Stimulated activated effector memory CD8-positive, alpha-beta T cell treated with anti-CD3 and anti-CD28 coated beads, Interleukin-12 subunit alpha, Interleukin-12 subunit beta, amount 100 ng/mL, for 72 hours (primary cell): ENCODE measurements around the gene KLF3.
A peak's percentile ranks its signal among the peaks of the same experiment; 100 is the strongest.

Source experiments
- ATAC-seq: fragments of 150-1000 bp; cut with Tn5 transposase; 2 replicates; pipeline ENCODE4 v1.10.0; 2021
- DNase-seq, 2 donors: peaks; one replicate each; pipeline ENCODE4 v3.0.0; 2021 to 2022; ENCODE audit warnings: low spot score in 2 of 2
- H3K27ac Mint-ChIP-seq: one replicate; pipeline ENCODE4 v1.8.0; 2022; ENCODE audit warnings: mild to moderate bottlenecking, mixed read lengths
- H3K36me3 Mint-ChIP-seq: one replicate; pipeline ENCODE4 v1.8.0; 2022; ENCODE audit warnings: mild to moderate bottlenecking, mixed read lengths
- H3K4me1 Mint-ChIP-seq: one replicate; pipeline ENCODE4 v1.8.0; 2022; ENCODE audit warnings: mixed read lengths
- H3K4me3 Mint-ChIP-seq: one replicate; pipeline ENCODE4 v1.8.0; 2022; ENCODE audit warnings: mild to moderate bottlenecking, mixed read lengths
- H3K9me3 Mint-ChIP-seq: one replicate; pipeline ENCODE4 v1.8.0; 2022; ENCODE audit warnings: mixed read lengths

KLF3 gene

DNA sequence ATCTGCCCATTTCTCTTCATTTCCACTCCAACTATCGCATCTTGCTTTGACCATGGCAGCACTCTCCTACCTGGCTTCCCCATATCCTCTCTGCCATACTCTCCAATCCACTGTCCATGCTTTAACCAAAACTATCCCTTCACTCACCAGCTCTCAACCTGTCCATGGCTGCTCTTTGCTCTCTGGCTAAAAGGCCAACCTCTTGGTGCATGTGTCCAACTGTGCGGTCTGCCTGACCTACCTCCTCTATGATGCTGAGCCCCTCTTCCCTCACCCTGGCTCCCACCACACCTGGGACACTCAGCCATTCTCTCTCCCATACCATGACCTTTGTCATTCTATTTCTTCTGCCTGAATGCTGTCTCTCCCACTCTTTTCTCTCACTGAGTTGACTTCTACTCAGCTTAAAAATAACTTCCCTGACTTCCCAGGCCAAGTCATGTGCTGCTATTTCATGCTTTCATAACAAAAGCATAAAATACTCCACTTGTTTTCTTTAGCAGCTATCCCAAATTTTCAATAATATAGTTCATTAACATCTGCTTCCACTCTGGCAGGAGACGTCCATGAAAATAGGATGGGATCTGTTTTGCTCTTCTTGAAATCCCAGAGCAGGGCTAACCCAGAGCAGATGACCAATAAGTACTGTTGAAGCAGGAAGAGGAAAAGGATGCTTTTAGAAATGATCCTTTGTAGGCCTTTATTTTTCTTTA, 29.8 kb upstream of the KLF3 start:
- Mint-ChIP-seq H3K36me3 (no peaks in the 10 kb centered on the region), H3K4me3 (no peak overlapping the region), H3K9me3 (no peaks in the 10 kb centered on the region), H3K27ac (no peak overlapping the region), H3K4me1 (no peaks in the 10 kb centered on the region)
- no peak for ATAC-seq
- DNase-seq, result no peak

GRCh38 chr4:38639242-38639641, 24.8 kb upstream of the KLF3 start:
- H3K4me3 Mint-ChIP-seq, result no peak overlapping the region
- no peak overlapping the region for H3K27ac Mint-ChIP-seq
- peaks cover 9% of the 10 kb centered on the region for H3K9me3 Mint-ChIP-seq
- no peaks in the 10 kb centered on the region for H3K4me1 Mint-ChIP-seq
- H3K36me3 Mint-ChIP-seq, result no peaks in the 10 kb centered on the region
- ATAC-seq (no peak), DNase-seq (no peak)

DNA sequence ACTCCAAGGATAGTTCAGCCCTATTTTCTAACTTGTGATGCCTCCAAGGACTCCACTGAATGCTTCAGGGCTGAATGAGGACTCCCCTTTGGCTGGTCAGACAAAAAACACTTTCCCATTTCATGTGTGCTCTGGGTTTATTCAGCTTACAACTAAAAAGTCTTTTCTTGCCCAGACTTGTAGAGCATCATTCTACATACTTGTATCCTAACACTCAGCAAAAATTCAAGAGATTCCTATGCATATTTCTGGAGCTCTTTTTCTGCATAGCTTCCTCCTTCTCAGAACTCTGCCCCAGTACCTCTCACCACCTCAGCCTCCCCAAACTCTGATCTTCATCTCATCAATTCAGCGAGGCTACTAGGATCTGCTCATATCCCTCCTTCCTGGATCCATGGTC, 22.2 kb upstream of the KLF3 start:
- DNase-seq (no peak), ATAC-seq (no peak)
- Mint-ChIP-seq H3K4me3 (no peak overlapping the region), H3K4me1 (no peaks in the 10 kb centered on the region), H3K27ac (no peak overlapping the region), H3K36me3 (no peaks in the 10 kb centered on the region), H3K9me3 (peaks cover 11% of the 10 kb centered on the region)

DNA sequence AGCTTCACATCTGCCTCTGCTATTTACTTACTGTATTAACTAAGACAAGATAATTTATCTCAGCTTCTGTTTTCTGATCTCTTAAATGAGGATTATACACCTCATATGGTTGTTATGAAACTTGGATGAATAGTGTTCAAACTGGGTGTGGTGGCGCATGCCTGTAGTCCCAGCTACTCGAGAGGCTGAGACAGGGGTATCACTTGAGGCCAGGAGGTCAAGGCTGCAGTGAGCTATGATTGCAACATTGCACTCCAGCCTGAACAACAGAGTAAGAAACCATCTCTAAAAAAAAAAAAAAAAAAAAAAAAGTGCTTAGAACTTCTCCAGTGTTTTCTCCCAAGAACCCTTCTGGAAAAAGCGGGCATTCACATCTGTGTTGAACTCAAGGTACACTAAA, 19.8 kb upstream of the KLF3 start:
- Mint-ChIP-seq H3K9me3 (peaks cover 11% of the 10 kb centered on the region), H3K27ac (no peak overlapping the region), H3K4me1 (peaks cover 6% of the 10 kb centered on the region), H3K36me3 (no peaks in the 10 kb centered on the region), H3K4me3 (no peak overlapping the region)
- DNase-seq (no peak), ATAC-seq (no peak)

DNA sequence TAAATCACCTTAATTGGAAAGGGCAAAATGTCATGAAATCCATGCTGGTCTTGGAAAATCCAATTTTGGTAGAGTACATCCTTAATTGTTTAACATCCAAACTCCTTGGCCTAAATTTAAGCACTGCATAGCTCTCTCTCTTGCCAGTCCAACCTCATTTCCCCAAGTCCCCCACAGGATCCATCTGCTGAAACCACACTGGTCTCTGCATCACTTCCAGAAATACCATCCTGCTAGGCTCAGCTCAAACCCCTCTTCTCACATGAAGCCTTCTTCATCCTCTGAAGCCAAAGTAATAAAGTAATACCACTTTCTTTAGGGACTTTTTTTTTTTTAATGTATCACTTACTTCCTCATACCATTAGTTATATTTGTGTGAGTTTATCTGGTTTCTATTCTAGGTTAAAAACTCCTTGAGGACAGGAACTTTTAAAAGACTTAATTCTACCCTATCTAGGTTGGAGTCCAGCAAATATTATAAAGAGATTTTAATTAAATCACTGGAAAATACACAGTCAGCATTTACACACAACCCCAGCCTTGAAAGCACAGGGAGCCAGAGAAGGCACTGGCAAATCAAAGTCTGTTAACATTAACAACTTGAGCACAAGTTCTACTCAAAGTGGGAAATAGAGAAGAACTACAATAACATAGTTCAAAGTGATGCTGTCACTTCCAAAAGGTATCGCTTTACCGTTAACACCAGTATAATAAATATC, 16.7 kb upstream of the KLF3 start:
- Mint-ChIP-seq H3K27ac (no peak overlapping the region), H3K36me3 (peaks cover 5% of the 10 kb centered on the region), H3K4me3 (no peak overlapping the region), H3K9me3 (peaks cover 2% of the 10 kb centered on the region), H3K4me1 (peaks cover 6% of the 10 kb centered on the region)
- no peak for DNase-seq
- no peak for ATAC-seq

DNA sequence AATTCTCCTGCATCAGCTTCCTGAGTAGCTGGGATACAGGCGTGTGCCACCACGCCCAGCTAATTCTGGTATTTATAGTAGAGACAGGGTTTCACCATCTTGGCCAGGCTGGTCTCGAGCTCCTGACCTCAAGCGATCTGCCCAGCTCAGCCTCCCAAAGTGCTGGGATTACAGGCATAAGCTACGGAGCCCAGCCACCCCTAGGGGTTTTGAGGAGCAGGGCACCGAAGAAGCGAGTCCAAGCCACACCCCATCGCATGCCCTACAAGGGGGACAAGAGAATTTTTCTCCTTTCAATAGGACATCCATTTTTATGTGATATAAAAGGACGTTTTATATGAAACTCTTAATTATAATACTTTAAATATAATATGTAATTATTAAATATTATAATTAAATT, 13.9 kb upstream of the KLF3 start:
- ATAC-seq, result no peak
- Mint-ChIP-seq H3K9me3 (peaks cover 2% of the 10 kb centered on the region), H3K36me3 (peaks cover 5% of the 10 kb centered on the region), H3K4me1 (peaks cover 25% of the 10 kb centered on the region), H3K27ac (no peak overlapping the region), H3K4me3 (no peak overlapping the region)
- DNase-seq, result no peak

DNA sequence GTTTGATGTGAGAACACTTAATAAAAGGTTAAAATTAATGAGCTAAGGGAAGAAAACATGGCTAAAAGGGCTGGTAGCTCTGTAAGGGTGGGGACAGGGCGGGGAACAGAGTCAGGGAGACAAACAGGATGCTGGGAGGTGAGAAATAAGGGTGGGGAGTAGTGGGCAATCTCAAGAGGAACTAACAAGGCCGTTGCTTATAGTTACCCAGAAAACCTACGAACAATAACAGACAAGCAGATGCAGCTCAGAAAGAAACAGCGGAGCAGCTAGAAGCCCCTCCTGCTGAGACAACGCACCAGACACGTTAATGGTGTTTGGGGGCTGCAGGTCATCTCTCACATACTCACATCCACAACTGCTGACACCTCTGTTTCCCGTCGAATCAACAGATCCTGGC, 9.7 kb upstream of the KLF3 start:
- Mint-ChIP-seq H3K27ac (peak overlapping the region; percentile 87), H3K36me3 (peaks cover 5% of the 10 kb centered on the region), H3K4me3 (peak overlapping the region; percentile 68), H3K9me3 (no peaks in the 10 kb centered on the region), H3K4me1 (peaks cover 40% of the 10 kb centered on the region)
- ATAC-seq (peak; percentile 75), DNase-seq (no peak)

- peaks cover 47% of the 10 kb centered on the region for H3K4me1 Mint-ChIP-seq
- peaks cover 2% of the 10 kb centered on the region for H3K9me3 Mint-ChIP-seq
- H3K4me3 Mint-ChIP-seq, result no peak overlapping the region
- no peak overlapping the region for H3K27ac Mint-ChIP-seq
- no peak for DNase-seq
- peak; percentile 69 for ATAC-seq
- peaks cover 5% of the 10 kb centered on the region for H3K36me3 Mint-ChIP-seq
Observed at GRCh38 chr4:38656111-38656510, 7.9 kb upstream of the KLF3 start.

DNA sequence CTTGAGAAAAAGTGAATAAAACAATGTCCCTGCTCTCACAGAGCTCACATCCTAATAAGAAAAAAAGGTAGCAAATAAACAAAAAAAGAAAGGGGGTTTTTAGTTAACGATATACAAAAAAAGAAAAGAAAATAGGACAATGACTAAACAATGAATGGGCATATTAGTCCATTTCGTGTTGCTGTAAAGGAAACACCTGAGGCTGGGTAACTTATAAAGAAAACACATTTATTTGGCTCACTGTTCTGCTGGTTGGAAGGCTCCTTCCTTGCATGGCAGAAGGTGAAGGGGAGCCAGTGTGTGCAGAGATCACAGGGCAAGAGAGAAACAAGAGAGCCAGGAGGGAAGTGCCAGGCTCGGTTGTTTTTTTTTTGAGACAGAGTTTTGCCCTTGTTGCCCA, 4.7 kb upstream of the KLF3 start:
- Mint-ChIP-seq H3K9me3 (peaks cover 2% of the 10 kb centered on the region), H3K4me1 (peaks cover 49% of the 10 kb centered on the region), H3K36me3 (no peaks in the 10 kb centered on the region), H3K27ac (no peak overlapping the region), H3K4me3 (no peak overlapping the region)
- no peak for ATAC-seq
- DNase-seq, result no peak

DNA sequence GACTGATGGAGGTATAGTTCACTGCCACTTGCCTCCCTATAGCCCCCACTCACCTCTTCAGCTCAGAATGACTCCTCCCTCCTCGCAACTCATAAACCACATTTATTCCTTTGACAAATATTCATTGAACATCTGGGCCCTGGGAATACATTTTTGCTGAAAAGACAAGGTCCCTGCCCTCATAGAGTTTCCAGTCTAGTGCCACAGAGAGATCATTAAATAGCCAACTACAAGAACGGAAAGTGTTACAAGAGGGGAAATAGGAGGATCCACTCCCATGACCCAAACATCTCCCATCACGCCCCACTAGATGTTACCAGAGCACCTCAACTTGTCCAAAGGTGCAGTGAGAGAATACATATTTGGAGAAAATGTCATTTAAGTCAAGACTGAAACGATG, 3.2 kb upstream of the KLF3 start:
- Mint-ChIP-seq H3K4me1 (peaks cover 45% of the 10 kb centered on the region), H3K36me3 (peaks cover 5% of the 10 kb centered on the region), H3K4me3 (no peak overlapping the region), H3K9me3 (peaks cover 2% of the 10 kb centered on the region), H3K27ac (no peak overlapping the region)
- no peak for ATAC-seq
- no peak for DNase-seq

DNA sequence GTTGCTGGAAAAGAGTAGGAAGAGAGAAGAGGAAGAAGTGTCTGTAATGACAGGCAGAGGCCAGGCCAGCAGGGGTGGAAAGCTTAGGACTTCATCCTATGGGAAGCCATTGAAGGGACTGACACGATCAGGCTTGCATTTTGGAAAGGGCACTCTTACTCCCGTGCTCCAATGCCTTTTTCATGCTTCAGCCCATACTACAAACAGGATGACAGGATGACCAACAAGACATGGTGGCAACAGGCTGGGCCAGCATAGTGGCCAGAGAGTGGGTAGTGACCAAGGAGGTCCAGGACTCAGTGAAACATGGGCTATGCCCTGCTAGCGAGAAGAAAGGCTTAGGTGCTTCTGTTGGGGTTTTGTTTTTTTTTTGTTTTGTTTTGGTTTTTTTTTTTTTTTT, 2.6 kb upstream of the KLF3 start:
- H3K9me3 Mint-ChIP-seq, result peaks cover 2% of the 10 kb centered on the region
- no peak overlapping the region for H3K4me3 Mint-ChIP-seq
- H3K27ac Mint-ChIP-seq, result no peak overlapping the region
- peaks cover 5% of the 10 kb centered on the region for H3K36me3 Mint-ChIP-seq
- ATAC-seq (no peak), DNase-seq (peak in 1 of 2 donors; percentile 45)
- H3K4me1 Mint-ChIP-seq, result peaks cover 40% of the 10 kb centered on the region

DNA sequence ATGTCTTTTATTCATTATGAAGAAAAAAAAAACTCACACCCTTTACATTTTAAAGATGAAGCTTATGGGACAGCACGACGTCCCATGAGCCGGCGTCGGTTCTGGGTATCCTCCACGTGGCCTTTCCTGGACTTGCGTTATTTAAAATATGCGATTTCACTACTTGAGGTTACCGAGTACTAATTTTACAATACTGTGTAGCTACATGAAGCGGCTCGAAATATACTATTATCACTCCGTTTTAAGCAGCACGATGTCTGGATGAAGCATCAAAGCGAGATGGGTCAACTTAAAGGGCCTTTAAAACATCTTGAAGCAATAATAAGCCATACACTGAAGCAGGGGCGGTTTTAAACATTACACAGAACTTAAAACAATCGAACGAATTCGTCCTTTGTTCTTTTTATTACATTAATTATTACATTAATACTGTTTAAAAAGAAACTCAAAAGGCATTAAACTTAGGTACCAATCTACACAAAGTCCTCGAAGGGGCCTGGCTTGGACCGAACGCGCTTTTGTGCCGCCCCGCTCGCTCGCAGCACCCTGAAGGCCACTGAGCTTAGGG, 1.4 kb upstream of the KLF3 start:
- peaks cover 49% of the 10 kb centered on the region for H3K4me1 Mint-ChIP-seq
- H3K36me3 Mint-ChIP-seq, result peaks cover 12% of the 10 kb centered on the region
- H3K4me3 Mint-ChIP-seq, result peak overlapping the region; percentile 58
- ATAC-seq, result no peak
- no peak overlapping the region for H3K27ac Mint-ChIP-seq
- peaks cover 2% of the 10 kb centered on the region for H3K9me3 Mint-ChIP-seq
- peak in 1 of 2 donors; percentile 47 for DNase-seq

DNA sequence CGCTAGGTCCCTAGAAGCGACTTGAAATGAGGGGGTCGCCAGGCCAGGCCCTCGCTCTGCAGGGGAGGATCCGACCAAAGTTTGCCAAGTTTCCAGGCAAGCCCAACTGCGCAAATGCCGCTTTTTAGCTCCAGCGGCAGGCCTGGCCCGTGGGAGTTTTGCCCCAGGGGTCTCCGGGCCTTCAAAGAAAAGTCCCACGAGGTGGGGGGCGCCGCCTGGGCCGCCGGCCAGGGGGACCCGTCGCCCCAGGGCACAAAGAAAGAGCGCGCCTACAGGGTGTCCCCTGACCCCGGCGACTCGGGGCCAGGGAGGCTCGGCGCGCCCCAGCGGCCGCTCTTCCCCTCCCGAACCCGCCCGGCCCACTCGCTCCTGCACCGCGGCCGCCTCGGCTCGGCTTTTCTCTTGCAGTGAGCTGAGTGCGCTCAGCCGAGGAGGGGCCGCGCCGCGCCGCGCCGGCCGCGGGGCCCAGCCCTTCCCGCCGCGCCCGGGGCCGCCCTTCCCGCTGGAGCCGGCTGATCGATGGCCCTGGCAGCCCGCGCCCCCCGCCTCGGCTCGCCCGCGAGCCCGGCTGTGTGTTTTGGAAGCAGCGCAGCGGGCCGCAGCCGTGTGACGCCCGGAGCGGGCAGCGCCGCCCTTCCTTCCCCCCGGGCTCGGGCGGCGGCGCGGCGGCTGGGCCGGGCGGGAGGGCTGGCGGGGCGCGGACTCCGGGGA, 754 bp upstream of the KLF3 start:
- Mint-ChIP-seq H3K4me1 (peaks cover 47% of the 10 kb centered on the region), H3K9me3 (peaks cover 2% of the 10 kb centered on the region), H3K36me3 (peaks cover 12% of the 10 kb centered on the region), H3K4me3 (peak overlapping the region; percentile 58), H3K27ac (no peak overlapping the region)
- DNase-seq (peak in 1 of 2 donors; percentile 82), ATAC-seq (peak; percentile 62)

- Mint-ChIP-seq H3K27ac (peak overlapping the region; percentile 87), H3K4me3 (peak overlapping the region; percentile 82), H3K4me1 (peaks cover 50% of the 10 kb centered on the region), H3K9me3 (peaks cover 2% of the 10 kb centered on the region), H3K36me3 (peaks cover 12% of the 10 kb centered on the region)
- peak in 1 of 2 donors; percentile 62 for DNase-seq
- no peak for ATAC-seq
Observed at GRCh38 chr4:38664706-38665401, 855 bp downstream of the KLF3 start.
